DND-41 (cell line): ENCODE results near the gene SNAPC4.

ENCODE experiments used
- EZH2 ChIP-seq: IDR thresholded peaks from 3 replicates; pipeline ENCODE4 v1.6.1; 2012; ENCODE audit warnings: borderline replicate concordance, low read depth, mild to moderate bottlenecking, moderate library complexity, low read length, inconsistent platforms; ENCODE audit not compliant: severe bottlenecking
- TF ChIP-seq, protein P1 (sequence below): IDR thresholded peaks from 2 replicates; pipeline ENCODE4 v1.5.1; 2012; ENCODE audit warnings: borderline replicate concordance, low read length, moderate library complexity, mild to moderate bottlenecking; ENCODE audit not compliant: poor library complexity, severe bottlenecking; ENCODE audit errors: extremely low read depth

DNA sequence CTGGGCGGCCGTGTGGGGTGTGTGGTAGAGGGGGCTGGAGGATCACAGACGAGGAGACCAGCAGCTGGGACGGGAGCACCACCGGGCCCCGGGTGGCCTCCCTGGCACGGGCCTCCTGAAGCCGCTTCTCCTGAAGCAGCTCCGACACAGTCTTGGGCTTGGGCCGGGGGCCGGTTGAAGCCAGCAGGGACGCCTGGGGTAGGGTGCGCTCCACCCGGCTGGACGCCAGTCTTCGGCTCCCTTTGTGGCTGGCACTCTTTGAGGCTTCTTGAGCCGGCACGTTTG is 21.0 kb downstream of the SNAPC4 start:
- TF ChIP-seq, protein P1, sequence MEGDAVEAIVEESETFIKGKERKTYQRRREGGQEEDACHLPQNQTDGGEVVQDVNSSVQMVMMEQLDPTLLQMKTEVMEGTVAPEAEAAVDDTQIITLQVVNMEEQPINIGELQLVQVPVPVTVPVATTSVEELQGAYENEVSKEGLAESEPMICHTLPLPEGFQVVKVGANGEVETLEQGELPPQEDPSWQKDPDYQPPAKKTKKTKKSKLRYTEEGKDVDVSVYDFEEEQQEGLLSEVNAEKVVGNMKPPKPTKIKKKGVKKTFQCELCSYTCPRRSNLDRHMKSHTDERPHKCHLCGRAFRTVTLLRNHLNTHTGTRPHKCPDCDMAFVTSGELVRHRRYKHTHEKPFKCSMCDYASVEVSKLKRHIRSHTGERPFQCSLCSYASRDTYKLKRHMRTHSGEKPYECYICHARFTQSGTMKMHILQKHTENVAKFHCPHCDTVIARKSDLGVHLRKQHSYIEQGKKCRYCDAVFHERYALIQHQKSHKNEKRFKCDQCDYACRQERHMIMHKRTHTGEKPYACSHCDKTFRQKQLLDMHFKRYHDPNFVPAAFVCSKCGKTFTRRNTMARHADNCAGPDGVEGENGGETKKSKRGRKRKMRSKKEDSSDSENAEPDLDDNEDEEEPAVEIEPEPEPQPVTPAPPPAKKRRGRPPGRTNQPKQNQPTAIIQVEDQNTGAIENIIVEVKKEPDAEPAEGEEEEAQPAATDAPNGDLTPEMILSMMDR, result no peak
- no peak for TF ChIP-seq EZH2
